ENCODE measurements around the gene CBY2. TPM values are rescaled to one million over a fixed set of nuclear protein-coding genes. Genes with fewer than 3 reads are reported as not detected.

The CBY2 gene
- total RNA-seq, 2 donors from 2014 or later: 3.4 TPM; not detected in 1

DNA sequence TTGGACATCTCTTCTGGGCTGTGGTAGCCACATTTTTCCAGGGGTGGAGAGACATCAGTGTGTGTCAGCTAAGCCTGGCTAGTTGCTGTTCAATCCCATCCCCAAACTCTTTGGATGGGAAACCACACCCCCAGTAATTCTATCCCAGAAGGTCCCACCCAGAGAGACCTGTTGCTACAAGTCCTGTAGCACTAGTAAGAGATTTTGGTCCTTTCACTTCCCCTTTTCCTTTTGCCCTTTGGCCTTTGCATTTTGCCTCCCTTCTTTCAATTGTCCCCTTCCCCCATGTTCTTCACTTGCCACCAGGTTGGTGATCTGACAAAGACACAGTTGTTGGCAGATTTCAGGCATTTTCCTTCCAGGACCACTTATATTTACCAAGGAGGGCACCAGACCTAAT is 3.8 kb downstream of the CBY2 start:
- no peaks in the 10 kb centered on the region for H3K36me3 ChIP-seq
- H3K4me3 ChIP-seq: no peak overlapping the region
- H3K4me1 ChIP-seq (replicated peaks): no peaks in the 10 kb centered on the region
- no peak for DNase-seq (ENCODE audit: low spot score)
- intact Hi-C loops (cut with DNase I): no loop called here
- H3K27me3 ChIP-seq (replicated peaks; ENCODE audit: insufficient read depth): no peaks in the 10 kb centered on the region
- no peak overlapping the region for H3K27ac ChIP-seq
- no peaks in the 10 kb centered on the region for H3K9me3 ChIP-seq
- TF ChIP-seq, protein P1, sequence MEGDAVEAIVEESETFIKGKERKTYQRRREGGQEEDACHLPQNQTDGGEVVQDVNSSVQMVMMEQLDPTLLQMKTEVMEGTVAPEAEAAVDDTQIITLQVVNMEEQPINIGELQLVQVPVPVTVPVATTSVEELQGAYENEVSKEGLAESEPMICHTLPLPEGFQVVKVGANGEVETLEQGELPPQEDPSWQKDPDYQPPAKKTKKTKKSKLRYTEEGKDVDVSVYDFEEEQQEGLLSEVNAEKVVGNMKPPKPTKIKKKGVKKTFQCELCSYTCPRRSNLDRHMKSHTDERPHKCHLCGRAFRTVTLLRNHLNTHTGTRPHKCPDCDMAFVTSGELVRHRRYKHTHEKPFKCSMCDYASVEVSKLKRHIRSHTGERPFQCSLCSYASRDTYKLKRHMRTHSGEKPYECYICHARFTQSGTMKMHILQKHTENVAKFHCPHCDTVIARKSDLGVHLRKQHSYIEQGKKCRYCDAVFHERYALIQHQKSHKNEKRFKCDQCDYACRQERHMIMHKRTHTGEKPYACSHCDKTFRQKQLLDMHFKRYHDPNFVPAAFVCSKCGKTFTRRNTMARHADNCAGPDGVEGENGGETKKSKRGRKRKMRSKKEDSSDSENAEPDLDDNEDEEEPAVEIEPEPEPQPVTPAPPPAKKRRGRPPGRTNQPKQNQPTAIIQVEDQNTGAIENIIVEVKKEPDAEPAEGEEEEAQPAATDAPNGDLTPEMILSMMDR (IDR thresholded peaks at IDR 0.05): no peak
- no peak for TF ChIP-seq POLR2AphosphoS5 (IDR thresholded peaks at IDR 0.05)
- TF ChIP-seq POLR2A (IDR thresholded peaks at IDR 0.05): no peak

DNA sequence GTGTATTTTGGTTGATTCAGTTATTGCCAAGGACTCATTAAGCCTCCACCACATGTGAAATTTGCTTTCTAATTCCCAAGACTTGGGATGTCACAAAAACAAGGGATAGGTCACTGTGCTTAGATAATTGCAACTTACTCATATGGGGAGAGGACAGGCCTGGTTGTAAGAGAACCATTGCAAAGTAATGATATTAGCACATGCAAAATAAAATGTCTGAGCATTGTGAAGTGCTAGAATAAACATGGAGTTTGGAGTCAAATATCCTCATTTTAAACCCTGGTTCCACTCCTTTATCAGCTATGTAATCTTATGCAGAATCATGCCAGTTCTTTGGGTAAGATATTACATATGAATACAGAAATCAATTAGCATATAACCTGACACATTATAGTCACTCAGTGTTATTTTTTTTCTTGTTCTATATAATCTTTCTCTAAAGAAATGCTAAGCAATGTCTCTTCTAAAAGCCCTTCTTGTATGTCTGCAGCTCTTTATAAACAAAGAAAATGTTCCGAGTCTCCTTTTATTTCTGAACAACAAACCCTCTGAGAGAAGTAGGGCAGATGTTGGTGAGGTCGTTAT is 5.5 kb downstream of the CBY2 start:
- Histone ChIP-seq H3K27ac (no peak overlapping the region), H3K4me3 (no peak overlapping the region), H3K36me3 (no peaks in the 10 kb centered on the region), H3K9me3 (no peaks in the 10 kb centered on the region), H3K4me1 (replicated peaks) (no peaks in the 10 kb centered on the region), H3K27me3 (replicated peaks; ENCODE audit: insufficient read depth) (no peaks in the 10 kb centered on the region)
- intact Hi-C loops (cut with DNase I): no loop called here
- no peak for DNase-seq (ENCODE audit: low spot score)
- TF ChIP-seq, protein P1 (IDR thresholded peaks at IDR 0.05): no peak
- no peak for TF ChIP-seq POLR2A (IDR thresholded peaks at IDR 0.05)
- no peak for TF ChIP-seq POLR2AphosphoS5 (IDR thresholded peaks at IDR 0.05)
- WGBS: 66% methylated on average over 2 of the region's 2 CpGs

DNA sequence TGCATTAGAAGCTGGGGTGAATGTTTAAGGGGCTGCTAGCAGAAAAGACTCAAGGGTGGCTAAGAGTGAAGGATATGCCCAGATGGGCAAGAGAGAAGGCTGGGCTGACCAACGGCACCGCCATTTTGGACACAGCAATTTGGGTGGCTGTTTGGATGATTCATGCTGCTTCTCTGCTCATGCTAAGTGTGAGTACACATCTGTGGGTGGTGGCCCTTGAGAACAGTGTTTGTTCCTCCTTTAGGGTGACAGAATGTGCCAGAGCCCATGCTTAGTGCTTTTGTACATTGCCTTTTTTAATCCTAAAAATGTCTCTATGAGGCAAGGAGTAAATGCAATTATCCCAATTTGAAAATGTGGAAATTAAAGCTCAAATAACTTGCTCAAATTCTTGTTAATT is 9.8 kb downstream of the CBY2 start:
- intact Hi-C loops (cut with DNase I): no loop called here
- DNase-seq (ENCODE audit: low spot score): no peak
- no peak overlapping the region for H3K27ac ChIP-seq
- no peaks in the 10 kb centered on the region for H3K27me3 ChIP-seq (replicated peaks; ENCODE audit: insufficient read depth)
- no peaks in the 10 kb centered on the region for H3K4me1 ChIP-seq (replicated peaks)
- H3K4me3 ChIP-seq: no peak overlapping the region
- no peaks in the 10 kb centered on the region for H3K9me3 ChIP-seq
- TF ChIP-seq POLR2AphosphoS5 (IDR thresholded peaks at IDR 0.05) (no peak), POLR2A (IDR thresholded peaks at IDR 0.05) (no peak)
- TF ChIP-seq, protein P1 (IDR thresholded peaks at IDR 0.05): no peak
- WGBS: 97% methylated on average over 2 of the region's 2 CpGs
- H3K36me3 ChIP-seq: no peaks in the 10 kb centered on the region

DNA sequence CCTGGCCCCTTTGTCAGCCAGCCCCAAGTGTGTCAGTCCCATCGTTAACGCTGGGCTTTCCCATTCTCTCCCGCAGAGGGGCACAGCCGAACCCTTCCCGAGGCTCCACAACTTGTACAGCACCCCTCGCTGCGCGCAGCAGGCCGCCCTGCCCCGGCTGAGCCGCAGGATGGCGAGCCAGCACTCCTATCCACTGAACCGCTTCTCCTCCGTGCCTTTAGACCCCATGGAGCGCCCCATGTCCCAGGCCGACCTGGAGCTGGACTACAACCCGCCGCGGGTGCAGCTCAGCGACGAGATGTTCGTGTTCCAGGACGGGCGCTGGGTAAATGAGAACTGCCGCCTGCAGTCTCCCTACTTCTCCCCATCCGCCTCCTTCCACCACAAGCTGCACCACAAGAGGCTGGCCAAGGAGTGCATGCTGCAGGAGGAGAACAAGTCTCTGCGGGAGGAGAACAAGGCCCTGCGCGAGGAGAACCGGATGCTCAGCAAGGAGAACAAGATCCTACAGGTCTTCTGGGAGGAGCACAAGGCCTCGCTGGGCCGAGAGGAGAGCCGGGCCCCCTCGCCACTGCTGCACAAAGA is 11.1 kb downstream of the CBY2 start:
- Histone ChIP-seq H3K27ac (no peak overlapping the region), H3K27me3 (replicated peaks; ENCODE audit: insufficient read depth) (no peaks in the 10 kb centered on the region), H3K36me3 (no peaks in the 10 kb centered on the region), H3K4me1 (replicated peaks) (no peaks in the 10 kb centered on the region), H3K9me3 (no peaks in the 10 kb centered on the region), H3K4me3 (no peak overlapping the region)
- TF ChIP-seq POLR2A (IDR thresholded peaks at IDR 0.05) (no peak), POLR2AphosphoS5 (IDR thresholded peaks at IDR 0.05) (no peak)
- TF ChIP-seq, protein P1 (IDR thresholded peaks at IDR 0.05): no peak
- 92% methylated on average over 34 of the region's 34 CpGs for WGBS
- no peak for DNase-seq (ENCODE audit: low spot score)
- intact Hi-C loops (cut with DNase I): no loop called here

DNA sequence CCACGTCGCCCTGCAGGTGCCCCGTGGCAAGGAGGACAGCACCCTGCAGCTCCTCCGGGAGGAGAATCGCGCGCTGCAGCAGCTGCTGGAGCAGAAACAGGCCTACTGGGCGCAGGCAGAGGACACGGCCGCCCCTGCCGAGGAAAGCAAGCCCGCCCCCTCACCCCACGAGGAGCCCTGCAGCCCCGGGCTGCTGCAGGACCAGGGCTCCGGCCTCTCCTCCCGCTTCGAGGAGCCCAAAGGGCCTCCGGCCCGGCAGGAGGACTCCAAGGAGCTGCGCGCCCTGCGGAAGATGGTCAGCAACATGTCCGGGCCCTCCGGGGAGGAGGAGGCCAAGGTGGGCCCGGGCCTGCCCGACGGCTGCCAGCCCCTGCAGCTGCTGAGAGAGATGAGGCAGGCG is 11.6 kb downstream of the CBY2 start:
- H3K36me3 ChIP-seq: no peaks in the 10 kb centered on the region
- no peaks in the 10 kb centered on the region for H3K4me1 ChIP-seq (replicated peaks)
- intact Hi-C loops (cut with DNase I): no loop called here
- H3K4me3 ChIP-seq: no peak overlapping the region
- H3K27ac ChIP-seq: no peak overlapping the region
- no peak for DNase-seq (ENCODE audit: low spot score)
- TF ChIP-seq POLR2A (IDR thresholded peaks at IDR 0.05) (no peak), POLR2AphosphoS5 (IDR thresholded peaks at IDR 0.05) (no peak)
- TF ChIP-seq, protein P1 (IDR thresholded peaks at IDR 0.05): no peak
- no peaks in the 10 kb centered on the region for H3K27me3 ChIP-seq (replicated peaks; ENCODE audit: insufficient read depth)
- no peaks in the 10 kb centered on the region for H3K9me3 ChIP-seq
- 92% methylated on average over 25 of the region's 28 CpGs for WGBS
